HG02970 (cell line): ENCODE results near the gene SLC12A8.

ENCODE experiments used
- ATAC-seq: cut with Tn5 transposase; IDR thresholded peaks from one replicate; pipeline ENCODE4 v1.9.1; 2021; ENCODE audit warnings: mild to moderate bottlenecking, moderate library complexity, moderate number of reproducible peaks; ENCODE audit not compliant: unreplicated experiment, low FRiP score

The SLC12A8 gene

GRCh38 chr3:125059488-125060245 lies 152.9 kb downstream of the SLC12A8 start:
- no peak for ATAC-seq

- ATAC-seq: no peak
Measured at GRCh38 chr3:125058959-125059358, 153.6 kb downstream of the SLC12A8 start.

GRCh38 chr3:125058529-125058928 lies 154.0 kb downstream of the SLC12A8 start:
- ATAC-seq: no peak

- no peak for ATAC-seq
Measured at GRCh38 chr3:125057186-125057850, 155.2 kb downstream of the SLC12A8 start.

GRCh38 chr3:125055913-125056745 lies 156.4 kb downstream of the SLC12A8 start, which contains the start of gene HEG1:
Gene HEG1 (minus strand): TSS chr3:125055997. CDS start chr3:125055890, 107 bp downstream.
- peak; percentile 54 for ATAC-seq

- peak; percentile 22 for ATAC-seq
Measured at GRCh38 chr3:125055331-125055912, 157.1 kb downstream of the SLC12A8 start.

- no peak for ATAC-seq
Measured at GRCh38 chr3:125054449-125055329, 157.9 kb downstream of the SLC12A8 start.

- no peak for ATAC-seq
Measured at GRCh38 chr3:125054062-125054448, 158.5 kb downstream of the SLC12A8 start.

- ATAC-seq: no peak
Measured at GRCh38 chr3:125053304-125053699, 159.2 kb downstream of the SLC12A8 start.

- ATAC-seq: no peak
Measured at GRCh38 chr3:125052624-125053303, 159.8 kb downstream of the SLC12A8 start.

- no peak for ATAC-seq
Measured at GRCh38 chr3:125051715-125052581, 160.6 kb downstream of the SLC12A8 start.

GRCh38 chr3:125051205-125051604 lies 161.3 kb downstream of the SLC12A8 start:
- no peak for ATAC-seq

GRCh38 chr3:125050488-125051090 lies 162.0 kb downstream of the SLC12A8 start:
- no peak for ATAC-seq

GRCh38 chr3:125048282-125048681 lies 164.3 kb downstream of the SLC12A8 start:
- no peak for ATAC-seq

- no peak for ATAC-seq
Measured at GRCh38 chr3:125045965-125046364, 166.6 kb downstream of the SLC12A8 start.

GRCh38 chr3:125045194-125045593 lies 167.4 kb downstream of the SLC12A8 start:
- no peak for ATAC-seq

GRCh38 chr3:125043599-125044151 lies 168.9 kb downstream of the SLC12A8 start:
- no peak for ATAC-seq
